Fibroblast of the aortic adventitia (primary cell): ENCODE data around the gene RPRD1B. TPM values are rescaled to one million over a fixed set of nuclear protein-coding genes. Genes with fewer than 3 reads are reported as not detected.

Experiments used
- DNase-seq: peaks from one replicate; pipeline ENCODE4 v3.0.0-alpha.2; 2010; ENCODE audit warnings: low read depth
- H3K4me3 ChIP-seq: 2 replicates; pipeline ENCODE4 v1.5.1; 2011; ENCODE audit warnings: low read depth, mild to moderate bottlenecking, control low read depth, low read length, moderate library complexity
- CTCF ChIP-seq: IDR thresholded peaks from 2 replicates; pipeline ENCODE4 v1.5.1; 2011; ENCODE audit warnings: mild to moderate bottlenecking, low read length, control low read depth, inconsistent platforms; ENCODE audit not compliant: insufficient read depth
- total RNA-seq: library from RNA; depleted of rRNA; stranded (reverse); fragments of >200 nt; gene quantifications from 2 replicates; pipeline ENCODE4 v1.2.3, GENCODE V29; 2012; ENCODE audit warnings: low replicate concordance

RPRD1B gene
- total RNA-seq, 1 donor = 19.5 TPM

- no peak for DNase-seq
- TF ChIP-seq CTCF = no peak
- no peak overlapping the region for H3K4me3 ChIP-seq
These were observed 21.9 kb upstream of the RPRD1B start for GRCh38 chr20:38011696-38012095.

- no peak for TF ChIP-seq CTCF
- no peak overlapping the region for H3K4me3 ChIP-seq
- no peak for DNase-seq
These were observed 21.2 kb upstream of the RPRD1B start for GRCh38 chr20:38012332-38012731.

DNA sequence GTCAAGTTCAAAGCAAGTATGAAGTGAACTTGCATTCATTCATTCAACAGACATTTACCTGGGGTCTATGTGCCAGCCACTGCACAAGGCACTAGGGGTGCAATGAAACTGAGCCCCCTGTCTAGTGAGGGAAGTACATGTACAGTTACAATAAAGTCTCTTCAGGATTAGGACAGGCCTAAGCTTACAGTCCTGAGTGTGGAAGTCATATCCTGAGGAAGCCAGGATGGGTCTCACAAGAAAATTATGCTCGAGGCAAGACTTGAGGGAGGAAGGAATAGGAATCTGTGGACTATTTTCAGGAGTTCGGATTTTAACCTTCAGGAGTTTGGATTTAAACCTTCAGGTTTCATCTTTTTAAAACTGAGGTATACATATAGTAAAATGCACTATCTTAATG is 19.7 kb upstream of the RPRD1B start:
- no peak for TF ChIP-seq CTCF
- DNase-seq = no peak
- no peak overlapping the region for H3K4me3 ChIP-seq

DNA sequence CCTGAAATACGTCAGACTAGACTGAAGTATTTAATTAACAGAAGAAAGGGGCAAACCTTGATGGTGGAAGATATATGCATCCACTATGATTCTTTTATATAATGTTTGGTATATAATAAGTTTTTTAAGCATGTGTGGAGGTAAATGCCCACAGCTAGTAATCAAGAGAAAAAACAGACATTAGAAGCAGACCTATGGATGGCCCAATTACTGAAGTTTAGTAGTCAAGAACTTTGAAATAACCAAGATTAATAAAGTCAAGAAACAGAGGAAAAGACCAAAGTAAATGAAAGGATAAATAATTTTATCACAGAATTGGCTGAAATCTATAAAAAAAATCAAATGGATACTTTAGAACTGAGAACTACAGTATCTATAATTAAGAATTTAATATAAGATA is 15.6 kb upstream of the RPRD1B start:
- no peak for TF ChIP-seq CTCF
- no peak overlapping the region for H3K4me3 ChIP-seq
- DNase-seq = no peak

DNA sequence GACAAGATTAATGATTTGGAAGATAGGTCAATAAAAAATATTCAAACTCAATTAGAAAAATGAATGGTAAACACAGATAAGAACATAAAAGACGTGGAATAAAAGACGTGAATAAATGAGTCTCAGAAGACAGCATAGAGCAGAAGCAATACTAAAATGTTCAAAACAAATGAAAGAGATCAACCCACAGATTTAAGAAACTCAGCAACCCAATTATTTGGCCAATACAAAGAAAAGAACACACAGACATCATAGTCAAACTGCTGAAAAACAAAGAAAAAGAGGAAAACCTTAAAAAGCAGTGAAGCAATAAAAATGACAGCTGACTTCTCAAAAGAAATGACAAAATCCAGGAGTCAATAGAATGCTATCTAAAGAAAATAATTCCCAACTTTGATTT is 15.2 kb upstream of the RPRD1B start:
- DNase-seq = no peak
- H3K4me3 ChIP-seq = no peak overlapping the region
- no peak for TF ChIP-seq CTCF

GRCh38 chr20:38021087-38021772 is 12.3 kb upstream of the RPRD1B start:
- TF ChIP-seq CTCF = no peak
- H3K4me3 ChIP-seq = no peak overlapping the region
- no peak for DNase-seq
